ENCODE measurements around the gene MIB2.

DNA sequence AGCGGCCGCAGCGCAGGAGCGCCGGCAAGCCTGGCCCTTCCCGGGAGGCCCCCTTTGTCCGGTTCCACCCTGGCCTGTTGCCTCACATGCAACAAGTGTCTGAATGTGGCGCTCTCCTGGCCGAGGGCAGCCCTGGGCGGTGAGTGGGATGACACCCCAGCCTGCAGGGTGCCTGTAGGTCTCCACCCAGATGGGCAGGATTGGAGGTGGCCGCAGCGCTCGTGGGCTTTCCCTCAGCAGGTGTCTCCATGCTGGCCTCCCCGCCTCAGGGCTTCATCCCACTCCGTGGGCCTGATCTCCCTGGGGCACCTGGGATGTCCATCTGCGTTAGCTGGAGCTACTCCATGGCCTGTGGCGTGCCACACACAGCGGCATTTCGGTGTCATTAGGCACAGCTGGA is 1.5 kb downstream of the MIB2 start:
- TF ChIP-seq, protein P1, sequence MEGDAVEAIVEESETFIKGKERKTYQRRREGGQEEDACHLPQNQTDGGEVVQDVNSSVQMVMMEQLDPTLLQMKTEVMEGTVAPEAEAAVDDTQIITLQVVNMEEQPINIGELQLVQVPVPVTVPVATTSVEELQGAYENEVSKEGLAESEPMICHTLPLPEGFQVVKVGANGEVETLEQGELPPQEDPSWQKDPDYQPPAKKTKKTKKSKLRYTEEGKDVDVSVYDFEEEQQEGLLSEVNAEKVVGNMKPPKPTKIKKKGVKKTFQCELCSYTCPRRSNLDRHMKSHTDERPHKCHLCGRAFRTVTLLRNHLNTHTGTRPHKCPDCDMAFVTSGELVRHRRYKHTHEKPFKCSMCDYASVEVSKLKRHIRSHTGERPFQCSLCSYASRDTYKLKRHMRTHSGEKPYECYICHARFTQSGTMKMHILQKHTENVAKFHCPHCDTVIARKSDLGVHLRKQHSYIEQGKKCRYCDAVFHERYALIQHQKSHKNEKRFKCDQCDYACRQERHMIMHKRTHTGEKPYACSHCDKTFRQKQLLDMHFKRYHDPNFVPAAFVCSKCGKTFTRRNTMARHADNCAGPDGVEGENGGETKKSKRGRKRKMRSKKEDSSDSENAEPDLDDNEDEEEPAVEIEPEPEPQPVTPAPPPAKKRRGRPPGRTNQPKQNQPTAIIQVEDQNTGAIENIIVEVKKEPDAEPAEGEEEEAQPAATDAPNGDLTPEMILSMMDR (IDR thresholded peaks at IDR 0.05), result no peak
- TF ChIP-seq EZH2 (IDR thresholded peaks at IDR 0.05), result no peak
- no peak for TF ChIP-seq EZH2phosphoT487 (IDR thresholded peaks at IDR 0.05)

Data from neural progenitor cell (in vitro differentiated cells).